ENCODE measurements around the gene MANSC1.
"Not testable (repeated sequence)": the region's sequence is repeated elsewhere in the genome, so short reads cannot be mapped to it uniquely, and the experiment has no call there.

The MANSC1 gene

DNA sequence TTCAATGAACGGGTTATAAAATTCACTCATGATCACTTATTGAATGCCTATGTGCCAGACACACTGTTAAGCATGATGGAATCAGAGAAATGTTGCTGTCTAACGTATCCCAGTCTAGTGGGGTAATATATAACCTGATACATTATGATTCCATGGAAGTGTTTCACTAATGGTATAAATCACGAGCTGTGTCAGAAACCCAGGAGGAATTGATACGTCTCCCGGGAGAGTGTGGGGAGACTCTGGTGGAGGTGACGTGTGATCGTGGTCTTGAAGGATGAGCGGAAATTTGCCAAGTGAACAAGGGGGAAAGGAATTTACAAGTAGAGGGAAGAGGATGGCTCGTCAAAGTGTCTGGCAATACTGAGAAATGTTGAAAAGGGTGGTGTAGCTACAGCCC, 26.5 kb downstream of the MANSC1 start:
- DNase-seq (ENCODE audit: low read depth): no peak

DNA sequence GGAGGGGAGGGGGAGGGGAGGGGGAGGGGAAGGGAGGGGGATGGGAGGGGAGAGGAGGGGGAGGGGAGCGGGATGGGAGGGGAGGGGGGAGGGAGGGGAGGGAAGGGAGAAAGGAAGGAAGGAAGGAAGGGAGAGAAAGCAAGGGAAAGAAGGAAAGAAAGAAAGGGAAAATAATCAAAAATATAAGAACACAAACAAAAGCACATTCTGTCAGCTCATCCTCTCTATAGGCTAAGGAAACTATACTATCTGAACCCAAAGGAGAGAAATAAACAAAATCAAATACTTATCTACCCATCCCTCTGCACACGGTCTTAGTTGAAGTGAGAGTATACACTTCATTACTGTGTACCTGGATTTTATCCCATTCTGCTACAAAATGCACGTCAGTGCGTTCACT, 26.9 kb downstream of the MANSC1 start:
- no peak for DNase-seq (ENCODE audit: low read depth)

DNA sequence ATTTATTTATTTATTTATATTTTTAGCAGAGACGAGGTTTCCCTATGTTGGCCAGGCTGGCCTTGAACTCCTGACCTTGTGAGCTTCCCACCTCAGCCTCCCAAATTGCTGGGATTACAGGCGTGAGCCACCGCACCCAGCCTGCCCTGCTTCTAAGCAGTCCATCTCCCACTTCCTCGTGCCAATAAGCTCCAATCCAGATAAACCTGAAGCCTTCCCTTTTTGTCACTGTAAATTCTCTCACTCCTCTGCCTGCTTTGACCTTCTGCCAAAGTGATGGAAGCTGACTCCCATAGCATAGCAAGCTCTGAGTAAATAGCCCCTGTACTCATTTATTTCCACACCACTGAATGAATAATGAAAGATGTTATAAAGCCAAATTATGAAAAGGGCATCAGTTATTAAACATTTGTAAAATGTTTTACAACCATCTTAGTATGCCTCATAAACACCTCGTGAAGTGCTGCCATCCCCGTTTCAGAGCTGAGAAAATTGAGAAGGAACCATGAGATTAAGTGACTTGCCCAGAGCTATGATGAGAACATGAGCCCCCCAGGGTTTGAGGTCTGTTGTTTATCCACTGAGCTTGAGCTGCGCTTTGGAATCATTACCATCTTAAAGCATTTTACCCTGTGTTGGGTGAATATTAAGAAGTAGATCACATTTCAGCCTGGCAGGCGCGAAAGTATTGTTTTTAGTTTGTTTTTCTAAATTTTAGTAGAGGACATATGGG, 30.4 kb downstream of the MANSC1 start:
- no peak for DNase-seq (ENCODE audit: low read depth)

DNA sequence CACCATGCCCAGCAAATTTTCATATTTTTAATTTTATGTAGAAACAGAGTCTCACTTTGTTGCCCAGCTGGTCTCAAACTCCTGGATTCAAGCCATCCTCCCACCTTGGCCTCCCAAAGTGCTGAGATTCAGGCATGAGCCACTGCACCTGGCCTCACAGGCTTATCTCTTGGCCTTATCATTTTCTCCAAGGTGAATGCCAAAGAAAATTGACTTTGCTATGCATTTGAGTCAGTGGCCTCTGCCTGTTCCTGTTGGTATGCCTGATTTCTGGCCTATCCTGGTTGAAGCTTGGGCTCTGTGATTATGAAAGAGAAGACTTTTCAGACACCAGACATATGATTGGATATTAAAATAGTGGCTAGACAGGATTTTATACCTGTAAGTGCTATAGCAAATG, 34.2 kb downstream of the MANSC1 start:
- no peak for DNase-seq (ENCODE audit: low read depth)

DNA sequence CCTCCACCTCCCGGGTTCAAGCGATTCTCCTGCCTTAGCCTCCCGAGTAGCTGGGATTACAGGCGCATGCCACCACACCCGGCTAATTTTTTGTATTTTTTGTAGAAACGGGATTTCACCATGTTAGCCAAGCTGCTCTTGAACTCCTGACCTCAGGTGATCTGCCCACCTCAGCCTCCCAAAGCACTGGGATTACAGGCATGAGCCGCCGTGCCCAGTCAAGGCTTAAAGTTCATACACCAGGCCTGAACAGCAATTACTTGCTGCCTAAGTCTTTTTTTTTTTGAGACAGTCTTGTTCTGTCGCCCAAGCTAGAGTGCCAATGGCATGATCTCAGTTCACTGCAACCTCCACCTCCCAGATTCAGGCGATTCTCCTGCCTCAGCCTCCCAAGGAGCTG, 39.3 kb downstream of the MANSC1 start:
- DNase-seq (ENCODE audit: low read depth): not testable (repeated sequence)

DNA sequence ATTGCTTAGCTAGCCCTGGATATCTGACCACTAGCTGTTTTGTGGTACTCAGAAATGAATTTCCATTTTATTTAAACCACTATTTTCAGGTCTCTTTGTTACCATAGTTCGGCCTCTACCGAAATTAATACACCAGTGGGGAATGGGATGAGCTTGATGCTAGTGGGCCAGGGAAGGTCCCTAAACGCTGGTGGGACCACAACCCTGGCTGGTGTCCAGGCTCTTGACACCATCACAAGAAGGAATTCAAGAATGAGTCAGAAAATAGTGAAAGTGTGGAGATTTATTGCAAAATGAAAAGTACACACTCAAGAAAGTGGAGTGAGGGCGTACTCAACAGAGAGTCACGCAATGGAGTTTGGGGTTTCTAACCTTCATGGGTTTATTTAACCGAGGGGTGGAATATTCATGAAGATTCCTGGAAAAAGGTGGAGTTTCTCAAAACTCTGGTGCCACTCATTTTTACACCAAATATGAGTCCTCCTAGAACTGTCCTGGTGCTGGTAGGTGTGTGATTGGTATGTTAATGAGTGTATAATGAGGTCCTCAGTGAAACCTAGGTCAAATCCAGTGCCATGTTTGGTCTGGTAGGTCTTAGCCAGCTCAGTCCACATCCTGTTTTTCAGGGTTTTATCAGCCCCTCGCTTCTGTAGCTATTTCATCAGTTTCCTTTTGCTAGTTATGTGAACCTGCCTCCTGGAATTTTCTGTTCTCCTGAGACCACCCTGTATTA, 44.3 kb downstream of the MANSC1 start:
- DNase-seq (ENCODE audit: low read depth): no peak

DNA sequence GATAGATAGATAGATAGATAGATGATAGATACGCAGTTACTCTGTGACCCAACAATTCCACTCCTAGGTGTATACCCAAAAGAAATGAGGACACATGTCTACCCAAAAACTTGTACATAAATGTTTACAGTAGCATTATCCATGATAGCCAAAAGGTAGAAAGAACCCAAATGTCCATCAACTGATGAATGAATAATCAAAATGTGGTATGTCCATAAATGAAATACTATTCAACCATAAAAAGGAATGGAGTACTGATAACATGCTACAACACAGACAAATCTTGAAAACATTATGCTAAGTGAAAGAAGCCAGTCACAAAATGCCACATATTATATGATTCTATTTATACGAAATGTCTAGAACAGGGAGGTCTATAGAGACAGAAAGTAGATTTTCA, 47.1 kb downstream of the MANSC1 start:
- no peak for DNase-seq (ENCODE audit: low read depth)

DNA sequence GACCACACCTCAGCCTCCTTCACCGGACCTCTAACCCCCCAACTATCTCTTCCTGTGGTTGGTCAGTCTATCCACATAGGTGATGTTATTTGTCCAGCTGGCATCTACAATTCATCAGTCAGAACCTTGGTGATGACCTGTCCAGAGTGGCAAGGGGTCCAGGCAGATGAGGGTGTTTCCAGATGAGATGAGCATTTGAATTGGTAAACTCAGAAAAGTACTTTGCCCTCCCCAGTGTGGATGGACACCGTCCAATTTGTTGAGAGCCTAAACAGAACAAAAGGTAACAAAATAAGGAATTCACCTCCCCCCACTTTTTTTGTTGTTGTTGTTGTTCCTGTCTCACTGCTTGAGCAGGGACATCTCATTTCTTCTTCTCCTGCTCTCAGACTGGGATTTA, 48.9 kb downstream of the MANSC1 start:
- no peak for DNase-seq (ENCODE audit: low read depth)

DNA sequence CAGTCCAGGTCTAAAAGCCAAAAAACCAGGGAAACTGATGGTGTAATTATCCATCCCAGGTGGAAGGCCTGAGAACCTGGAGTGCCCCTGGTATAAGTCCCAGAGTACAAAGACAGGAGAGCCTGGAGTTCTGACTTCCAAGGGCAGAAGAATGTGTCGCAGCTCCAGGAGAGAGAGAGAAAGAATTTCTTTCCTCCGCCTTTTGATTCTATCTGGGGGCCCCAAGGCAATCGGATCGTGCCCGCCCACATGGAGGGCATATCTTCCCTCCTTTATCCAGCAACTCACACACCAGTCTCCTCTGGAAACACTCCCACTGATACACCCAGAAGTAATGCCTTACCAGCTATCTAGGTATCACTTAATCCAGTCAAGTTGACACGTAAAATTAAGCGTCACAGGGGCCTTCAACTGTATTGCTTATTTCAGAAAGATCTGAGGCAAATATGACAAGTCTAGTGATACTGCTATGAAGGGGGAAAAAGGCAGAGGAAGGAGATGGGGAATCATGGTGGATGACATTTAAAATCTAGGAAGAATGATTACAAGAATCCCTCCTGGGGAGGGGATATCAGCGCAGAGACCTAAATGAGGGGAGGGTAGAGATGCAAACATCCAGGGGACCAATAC, 52.7 kb downstream of the MANSC1 start:
- no peak for DNase-seq (ENCODE audit: low read depth)

DNA sequence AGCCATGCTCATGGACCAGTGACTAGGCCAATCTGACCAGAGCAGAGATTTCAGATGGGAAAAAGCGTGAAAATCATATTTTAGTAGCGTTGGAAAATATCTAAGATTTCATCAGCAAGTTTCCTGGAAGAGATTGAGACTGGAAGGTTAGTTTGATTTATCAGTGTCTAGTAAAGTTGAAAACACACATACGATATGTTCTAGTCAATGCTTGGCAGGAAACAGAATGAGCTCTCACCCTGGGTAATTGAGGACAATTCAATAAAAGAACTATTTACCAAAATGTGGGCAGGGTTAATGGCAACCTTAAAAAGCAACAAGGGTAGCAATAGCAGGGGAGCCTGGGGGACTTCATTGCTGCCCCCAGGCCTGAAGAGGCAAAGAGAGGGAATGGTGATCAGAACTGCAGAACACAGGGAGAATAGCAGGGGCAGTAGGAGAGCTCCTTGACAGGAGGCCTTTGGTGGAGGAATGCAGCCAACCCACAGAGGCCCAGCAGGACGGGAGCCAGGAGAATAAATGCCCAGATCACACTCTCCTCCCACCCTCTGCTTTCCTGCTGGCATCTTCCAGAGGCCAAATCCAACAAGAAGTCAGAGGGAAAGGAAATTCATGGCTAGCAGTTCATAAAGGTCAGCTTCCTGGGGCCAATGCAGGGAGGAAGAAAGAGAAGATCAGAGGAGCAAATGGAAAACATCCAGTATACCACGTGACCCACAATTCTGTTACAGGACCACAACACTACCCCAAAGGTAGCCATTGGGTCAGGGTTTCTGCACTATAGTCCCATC, 55.6 kb downstream of the MANSC1 start:
- DNase-seq (ENCODE audit: low read depth): no peak

DNA sequence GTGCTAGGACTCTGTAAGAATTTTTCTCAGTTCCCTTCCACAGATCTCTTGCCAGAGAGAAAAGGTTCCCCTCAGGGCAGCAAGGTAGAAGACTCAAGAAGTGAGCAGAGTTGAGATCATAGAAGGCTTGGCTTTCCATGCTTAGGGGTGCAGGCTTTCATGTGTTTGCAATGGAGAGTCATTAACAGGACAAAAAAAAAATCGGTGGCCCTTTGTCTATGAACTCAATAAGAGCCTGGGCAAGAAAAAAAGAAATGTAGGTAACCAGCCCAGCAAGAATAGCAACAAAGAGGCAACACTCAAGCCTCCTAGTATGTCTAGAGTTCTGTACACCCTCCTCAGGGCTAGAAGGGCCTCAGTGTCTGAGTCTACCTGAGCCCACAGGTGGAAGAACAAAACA, 59.8 kb downstream of the MANSC1 start:
- no peak for DNase-seq (ENCODE audit: low read depth)

DNA sequence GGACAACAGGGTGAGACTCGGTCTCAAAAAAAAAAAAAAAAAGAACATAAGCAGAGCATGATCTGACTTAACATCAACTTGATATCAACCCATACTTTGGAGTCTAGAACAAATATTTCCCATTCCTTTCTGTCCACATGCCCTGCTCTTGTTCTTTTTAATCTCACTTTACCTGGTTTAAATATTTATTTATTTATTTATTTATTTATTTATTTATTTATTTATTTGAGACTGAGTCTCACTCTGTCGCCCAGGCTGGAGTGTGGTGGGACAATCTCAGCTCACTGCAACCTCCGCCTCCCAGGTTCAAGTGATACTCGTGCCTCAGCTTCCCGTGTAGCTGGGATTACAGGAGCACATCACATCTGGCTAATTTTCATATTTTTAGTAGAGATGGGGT, 63.6 kb downstream of the MANSC1 start:
- DNase-seq (ENCODE audit: low read depth): no peak

DNA sequence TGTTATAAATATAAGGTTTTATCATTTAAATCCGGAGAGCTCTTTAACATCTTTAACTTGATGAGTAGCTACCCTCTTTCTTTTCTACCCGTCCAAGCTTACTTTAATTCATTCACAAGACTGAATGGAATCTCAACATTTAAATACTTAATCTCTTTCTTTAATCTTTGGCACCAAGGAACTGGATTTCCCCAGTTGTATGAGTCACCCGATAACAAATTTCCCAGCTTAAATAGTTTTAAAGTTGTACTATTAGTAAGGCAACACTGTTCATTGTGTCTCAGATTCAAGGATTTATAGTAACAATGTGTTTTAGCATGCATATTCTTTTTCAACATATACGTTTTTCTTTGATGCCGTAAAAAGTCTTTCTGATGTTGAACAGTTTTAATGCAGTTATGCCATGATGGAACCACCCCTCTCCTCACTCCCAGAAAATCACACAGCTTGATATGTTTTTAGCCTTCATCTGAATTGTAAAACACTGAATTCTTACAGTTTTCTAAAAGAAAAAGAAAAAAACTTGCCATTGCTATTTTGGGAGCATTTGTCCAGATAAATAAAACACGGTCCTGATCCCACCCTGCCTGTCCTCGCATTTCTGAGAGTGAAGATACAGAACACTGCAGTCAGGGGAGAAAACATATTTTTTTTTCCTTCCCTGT, 67.1 kb downstream of the MANSC1 start:
- no peak for DNase-seq (ENCODE audit: low read depth)

DNA sequence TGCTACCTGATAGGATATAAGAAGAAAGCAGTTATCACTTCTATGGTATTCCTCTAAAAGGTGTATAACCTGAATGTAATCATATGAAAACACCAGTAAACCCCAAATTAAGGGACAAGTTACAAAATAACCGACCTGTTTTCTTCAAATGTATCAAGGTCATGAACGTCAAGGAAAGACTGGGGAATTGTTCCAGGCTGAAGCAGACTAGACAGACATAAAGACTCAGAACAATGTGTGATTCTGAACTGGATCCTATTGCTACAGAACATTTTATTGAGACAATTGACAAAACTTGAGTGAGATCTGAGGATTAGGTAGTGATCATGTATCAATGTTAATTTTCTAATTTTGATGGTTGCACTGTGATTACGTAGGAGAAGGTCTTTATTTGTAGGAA, 67.8 kb downstream of the MANSC1 start:
- DNase-seq (ENCODE audit: low read depth): no peak

DNA sequence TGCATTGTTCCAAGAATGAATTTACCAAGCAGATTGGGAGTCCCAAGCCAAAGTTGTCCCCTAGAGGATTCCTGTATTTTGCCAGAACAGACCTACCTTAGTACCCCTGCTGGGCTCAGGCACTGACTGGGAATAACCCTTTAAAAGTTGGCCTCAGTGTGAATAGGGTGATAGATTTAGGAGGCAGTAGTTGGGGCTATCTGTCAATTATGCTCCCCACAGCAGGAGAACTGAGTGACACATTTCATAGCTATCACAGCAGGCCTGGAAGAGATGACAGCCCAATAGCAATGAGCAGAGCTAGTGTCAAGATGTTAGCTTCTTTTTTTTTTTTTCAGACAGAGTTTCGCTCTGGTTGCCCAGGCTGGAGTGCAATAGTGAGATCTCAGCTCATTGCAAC, 68.9 kb downstream of the MANSC1 start:
- DNase-seq (ENCODE audit: low read depth): no peak

DNA sequence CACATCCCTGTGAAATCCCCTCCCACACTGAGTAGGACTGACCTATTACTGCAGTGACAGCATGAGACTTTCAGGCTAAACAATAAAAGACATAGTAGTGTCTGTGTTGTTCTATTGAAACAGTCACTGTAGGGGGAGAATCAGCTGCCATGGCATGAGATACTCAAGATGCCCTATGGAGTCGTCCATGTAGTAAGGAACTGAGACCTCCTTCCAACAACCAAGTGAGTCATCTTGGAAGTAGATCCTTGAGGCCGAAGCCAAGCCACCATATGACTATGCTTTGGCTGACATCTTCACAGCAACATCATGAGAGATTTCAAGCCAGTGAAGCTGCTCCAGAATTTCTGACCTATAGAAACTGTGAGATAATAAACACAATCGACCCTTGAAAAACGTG, 71.1 kb downstream of the MANSC1 start:
- DNase-seq (ENCODE audit: low read depth): no peak
